NCI-H1048 (cell line): Measurements from ENCODE around the gene SYNRG.
A peak's percentile ranks its signal among the peaks of the same experiment; 100 is the strongest.
"Not testable (repeated sequence)": the region's sequence is repeated elsewhere in the genome, so short reads cannot be mapped to it uniquely, and the experiment has no call there.

Experiments
- DNase-seq: peaks from one replicate; lab custom pipeline; 2025; lab: John Stamatoyannopoulos, UW

SYNRG gene

GRCh38 chr17:37543637-37544052 is 65.6 kb downstream of the SYNRG start:
- DNase-seq: no peak

- no peak for DNase-seq
Measured at GRCh38 chr17:37541880-37542660, 67.1 kb downstream of the SYNRG start.

GRCh38 chr17:37538981-37539659 is 70.1 kb downstream of the SYNRG start:
- DNase-seq: no peak

- DNase-seq: no peak
Measured at GRCh38 chr17:37535906-37536305, 73.3 kb downstream of the SYNRG start.

GRCh38 chr17:37532756-37533155 is 76.5 kb downstream of the SYNRG start:
- DNase-seq: no peak

GRCh38 chr17:37530420-37530819 is 78.8 kb downstream of the SYNRG start:
- DNase-seq: no peak

- no peak for DNase-seq
Measured at GRCh38 chr17:37527249-37527851, 81.9 kb downstream of the SYNRG start.

- no peak for DNase-seq
Measured at GRCh38 chr17:37523715-37524219, 85.5 kb downstream of the SYNRG start.

- DNase-seq: no peak
Measured at GRCh38 chr17:37521821-37522220, 87.4 kb downstream of the SYNRG start.

GRCh38 chr17:37520174-37520573 is 89.0 kb downstream of the SYNRG start:
- no peak for DNase-seq

GRCh38 chr17:37519251-37519985 is 89.8 kb downstream of the SYNRG start:
- DNase-seq: no peak

- no peak for DNase-seq
Measured at GRCh38 chr17:37518826-37519225, 90.4 kb downstream of the SYNRG start.

GRCh38 chr17:37517881-37518280 is 91.3 kb downstream of the SYNRG start:
- DNase-seq: no peak

GRCh38 chr17:37516127-37516571 is 93.1 kb downstream of the SYNRG start:
- DNase-seq: peak; percentile 64

GRCh38 chr17:37513711-37514110 is 95.5 kb downstream of the SYNRG start:
- DNase-seq: no peak

- DNase-seq: no peak
Measured at GRCh38 chr17:37512442-37513068, 96.7 kb downstream of the SYNRG start.

- not testable (repeated sequence) for DNase-seq
Measured at GRCh38 chr17:37511642-37512041, 97.6 kb downstream of the SYNRG start.

- DNase-seq: no peak
Measured at GRCh38 chr17:37510056-37510455, 99.2 kb downstream of the SYNRG start.

GRCh38 chr17:37507111-37507510 is 102.1 kb downstream of the SYNRG start:
- DNase-seq: no peak

GRCh38 chr17:37506678-37507077 is 102.5 kb downstream of the SYNRG start:
- no peak for DNase-seq

GRCh38 chr17:37505333-37505732 is 103.9 kb downstream of the SYNRG start:
- no peak for DNase-seq

- no peak for DNase-seq
Measured at GRCh38 chr17:37503148-37503547, 106.1 kb downstream of the SYNRG start.
